Activated naive CD8-positive, alpha-beta T cell treated with anti-CD3 and anti-CD28 coated beads, Interleukin-2, amount 50 U/mL, for 24 hours (primary cell): Measurements from ENCODE around the gene MLXIPL.
A peak's percentile ranks its signal among the peaks of the same experiment; 100 is the strongest.
"Not testable (repeated sequence)": the region's sequence is repeated elsewhere in the genome, so short reads cannot be mapped to it uniquely, and the experiment has no call there.

Experiments used
- ATAC-seq: fragments of 150-1000 bp; cut with Tn5 transposase; one replicate; pipeline ENCODE4 v1.10.0; 2021
- DNase-seq: peaks from one replicate; pipeline ENCODE4 v3.0.0; 2021
- H3K27ac Mint-ChIP-seq: one replicate; pipeline ENCODE4 v1.8.0; 2021; ENCODE audit warnings: mild to moderate bottlenecking, mixed read lengths
- H3K27me3 Mint-ChIP-seq: one replicate; pipeline ENCODE4 v1.8.0; 2021; ENCODE audit warnings: mixed read lengths
- H3K36me3 Mint-ChIP-seq: one replicate; pipeline ENCODE4 v1.8.0; 2021; ENCODE audit warnings: low read depth, mixed read lengths
- H3K4me1 Mint-ChIP-seq: one replicate; pipeline ENCODE4 v1.8.0; 2021; ENCODE audit warnings: mixed read lengths
- H3K4me3 Mint-ChIP-seq: one replicate; pipeline ENCODE4 v1.8.0; 2021; ENCODE audit warnings: mild to moderate bottlenecking, moderate library complexity, mixed read lengths
- H3K9me3 Mint-ChIP-seq: one replicate; pipeline ENCODE4 v1.8.0; 2021; ENCODE audit warnings: mixed read lengths

Gene MLXIPL

GRCh38 chr7:73623798-73624668, at the start of gene MLXIPL:
MLXIPL (minus strand) TSS chr7:73624522; CDS start chr7:73624492, 30 bp downstream.
- DNase-seq (peak; percentile 63), ATAC-seq (peak; percentile 60)
- H3K4me1 Mint-ChIP-seq = peaks cover 6% of the 10 kb centered on the region
- H3K9me3 Mint-ChIP-seq = no peaks in the 10 kb centered on the region
- no peak within 1 kb of the TSS for H3K4me3 Mint-ChIP-seq
- no peak within 1 kb of the TSS for H3K27ac Mint-ChIP-seq
- H3K27me3 Mint-ChIP-seq = peaks cover 58% of the 10 kb centered on the region
- H3K36me3 Mint-ChIP-seq = no peaks in the 10 kb centered on the region

- H3K27me3 Mint-ChIP-seq = peaks cover 11% of the 10 kb centered on the region
- H3K27ac Mint-ChIP-seq = no peak overlapping the region
- no peaks in the 10 kb centered on the region for H3K9me3 Mint-ChIP-seq
- DNase-seq = no peak
- H3K4me3 Mint-ChIP-seq = no peak overlapping the region
- H3K36me3 Mint-ChIP-seq = peaks cover 1% of the 10 kb centered on the region
- no peak for ATAC-seq
- peaks cover 6% of the 10 kb centered on the region for H3K4me1 Mint-ChIP-seq
Observed at GRCh38 chr7:73671857-73672445, 47.6 kb upstream of the MLXIPL start.

DNA sequence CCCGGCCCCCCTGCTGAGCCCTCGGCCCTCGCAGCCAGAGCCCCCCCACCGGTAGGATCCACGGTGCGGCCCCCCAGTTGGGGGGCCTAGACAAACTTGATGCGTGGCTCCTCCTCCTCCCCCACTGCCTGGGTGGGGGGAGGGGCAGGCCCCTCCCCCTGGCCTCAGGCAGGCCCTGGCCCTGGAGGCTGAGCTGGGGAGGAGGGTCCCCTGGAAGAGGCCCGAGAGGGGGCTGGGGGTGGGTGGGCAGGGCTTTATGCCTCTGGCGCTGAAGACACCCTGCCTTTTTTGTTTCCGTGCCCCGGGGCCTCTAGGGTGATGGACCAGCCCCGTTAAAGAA, 47.0 kb upstream of the MLXIPL start:
- H3K4me1 Mint-ChIP-seq = peaks cover 6% of the 10 kb centered on the region
- H3K27me3 Mint-ChIP-seq = peaks cover 13% of the 10 kb centered on the region
- no peak overlapping the region for H3K4me3 Mint-ChIP-seq
- no peaks in the 10 kb centered on the region for H3K9me3 Mint-ChIP-seq
- H3K36me3 Mint-ChIP-seq = peaks cover 1% of the 10 kb centered on the region
- H3K27ac Mint-ChIP-seq = no peak overlapping the region
- DNase-seq (no peak), ATAC-seq (no peak)

- Mint-ChIP-seq H3K27me3 (peaks cover 25% of the 10 kb centered on the region), H3K9me3 (no peaks in the 10 kb centered on the region), H3K27ac (no peak overlapping the region), H3K36me3 (no peaks in the 10 kb centered on the region), H3K4me1 (peaks cover 7% of the 10 kb centered on the region), H3K4me3 (no peak overlapping the region)
- DNase-seq (no peak), ATAC-seq (no peak)
Observed at GRCh38 chr7:73669858-73670385, 45.6 kb upstream of the MLXIPL start.

DNA sequence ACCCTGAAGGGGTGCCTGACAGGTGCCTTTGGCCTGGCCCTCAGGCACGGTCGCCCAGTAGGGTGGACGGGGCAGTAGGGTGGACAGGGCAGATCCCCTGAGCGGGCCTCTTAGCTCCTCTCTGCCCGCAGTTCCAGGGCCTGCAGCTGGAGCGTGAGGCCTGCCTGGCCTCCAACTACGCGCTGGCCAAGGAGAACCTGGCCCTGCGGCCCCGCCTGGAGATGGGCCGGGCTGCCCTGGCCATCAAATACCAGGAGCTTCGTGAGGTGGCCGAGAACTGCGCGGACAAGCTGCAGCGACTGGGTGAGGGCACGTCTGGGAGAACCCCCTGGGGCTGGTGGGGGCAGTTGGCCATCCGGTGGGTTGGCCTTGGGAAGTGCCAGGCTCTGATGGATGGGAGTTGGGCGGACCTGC, 45.0 kb upstream of the MLXIPL start:
- no peaks in the 10 kb centered on the region for H3K36me3 Mint-ChIP-seq
- H3K4me3 Mint-ChIP-seq = no peak overlapping the region
- peaks cover 7% of the 10 kb centered on the region for H3K4me1 Mint-ChIP-seq
- ATAC-seq (no peak), DNase-seq (no peak)
- H3K9me3 Mint-ChIP-seq = no peaks in the 10 kb centered on the region
- peaks cover 30% of the 10 kb centered on the region for H3K27me3 Mint-ChIP-seq
- H3K27ac Mint-ChIP-seq = no peak overlapping the region

DNA sequence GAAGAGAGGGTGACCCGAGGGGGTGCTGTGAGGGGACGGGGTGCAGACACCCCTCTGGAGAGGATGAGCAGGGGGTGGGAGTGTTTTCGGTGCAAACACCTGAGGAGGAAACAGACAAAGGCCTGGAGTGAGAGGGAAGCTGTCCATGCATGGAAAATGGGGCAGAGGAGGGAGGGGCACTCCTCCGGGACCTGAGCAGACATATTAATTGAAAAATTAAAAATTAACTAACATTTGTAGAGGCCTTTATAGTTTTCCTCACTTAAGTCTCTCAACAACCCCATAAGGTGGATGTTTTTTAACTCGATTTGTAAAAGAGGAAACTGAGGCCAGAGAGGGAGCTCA, 44.5 kb upstream of the MLXIPL start:
- Mint-ChIP-seq H3K27me3 (peaks cover 34% of the 10 kb centered on the region), H3K4me1 (peaks cover 7% of the 10 kb centered on the region), H3K9me3 (no peaks in the 10 kb centered on the region), H3K27ac (no peak overlapping the region), H3K4me3 (no peak overlapping the region), H3K36me3 (no peaks in the 10 kb centered on the region)
- no peak for DNase-seq
- ATAC-seq = no peak

- Mint-ChIP-seq H3K27me3 (peaks cover 38% of the 10 kb centered on the region), H3K4me3 (peak overlapping the region; percentile 27)
Observed at GRCh38 chr7:73668103-73668885, 44.0 kb upstream of the MLXIPL start.

GRCh38 chr7:73667344-73668102, 43.2 kb upstream of the MLXIPL start, which contains the start of gene VPS37D:
VPS37D (plus strand) TSS chr7:73667831; CDS start chr7:73667959, 128 bp downstream.
- H3K27ac Mint-ChIP-seq = no peak within 1 kb of the TSS
- peak; percentile 95 for DNase-seq
- H3K27me3 Mint-ChIP-seq = peaks cover 46% of the 10 kb centered on the region
- peaks cover 6% of the 10 kb centered on the region for H3K9me3 Mint-ChIP-seq
- peaks cover 5% of the 10 kb centered on the region for H3K36me3 Mint-ChIP-seq
- ATAC-seq = peak; percentile 91
- H3K4me3 Mint-ChIP-seq = peak within 1 kb of the TSS; percentile 65
- peaks cover 7% of the 10 kb centered on the region for H3K4me1 Mint-ChIP-seq

More at GRCh38 chr7:73668103-73668885, 44.0 kb upstream of the MLXIPL start:
- no peak for DNase-seq
- Mint-ChIP-seq H3K36me3 (peaks cover under 1% of the 10 kb centered on the region), H3K27ac (no peak overlapping the region), H3K4me1 (peaks cover 7% of the 10 kb centered on the region), H3K9me3 (peaks cover 1% of the 10 kb centered on the region)
- ATAC-seq = no peak

DNA sequence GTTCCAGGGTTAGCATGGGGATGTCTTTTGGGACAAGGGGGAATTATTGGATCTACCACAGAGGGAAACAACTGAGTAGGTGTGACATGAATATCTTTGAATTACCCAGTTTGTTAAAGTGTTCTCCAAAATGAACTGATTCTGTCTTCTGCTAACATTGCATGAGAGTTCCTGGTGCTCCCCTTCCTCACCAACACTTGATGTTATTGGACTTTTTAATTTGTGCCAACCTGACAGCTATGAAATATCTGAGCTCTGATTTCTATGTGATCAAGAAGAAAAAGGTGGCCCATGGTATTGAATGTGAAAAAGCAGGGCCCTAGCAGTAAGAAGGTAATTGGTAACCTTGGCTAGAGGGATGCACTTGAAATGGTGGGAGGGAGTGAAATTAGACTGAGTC, 38.7 kb upstream of the MLXIPL start:
- ATAC-seq (no peak), DNase-seq (no peak)
- H3K4me1 Mint-ChIP-seq = peaks cover 2% of the 10 kb centered on the region
- H3K4me3 Mint-ChIP-seq = no peak overlapping the region
- peaks cover 50% of the 10 kb centered on the region for H3K27me3 Mint-ChIP-seq
- H3K36me3 Mint-ChIP-seq = peaks cover 5% of the 10 kb centered on the region
- H3K9me3 Mint-ChIP-seq = peaks cover 6% of the 10 kb centered on the region
- no peak overlapping the region for H3K27ac Mint-ChIP-seq

- ATAC-seq, DNase-seq, H3K36me3 Mint-ChIP-seq, H3K27ac Mint-ChIP-seq, H3K4me3 Mint-ChIP-seq, H3K9me3 Mint-ChIP-seq, H3K4me1 Mint-ChIP-seq: not testable (repeated sequence)
- peaks cover 44% of the 10 kb centered on the region for H3K27me3 Mint-ChIP-seq
Observed at GRCh38 chr7:73660594-73660993, 36.3 kb upstream of the MLXIPL start.

- Mint-ChIP-seq H3K4me3 (no peak overlapping the region), H3K9me3 (peaks cover 6% of the 10 kb centered on the region), H3K4me1 (no peaks in the 10 kb centered on the region), H3K27ac (no peak overlapping the region), H3K36me3 (peaks cover 5% of the 10 kb centered on the region), H3K27me3 (peaks cover 41% of the 10 kb centered on the region)
- no peak for ATAC-seq
- DNase-seq = no peak
Observed at GRCh38 chr7:73659983-73660382, 35.7 kb upstream of the MLXIPL start.

DNA sequence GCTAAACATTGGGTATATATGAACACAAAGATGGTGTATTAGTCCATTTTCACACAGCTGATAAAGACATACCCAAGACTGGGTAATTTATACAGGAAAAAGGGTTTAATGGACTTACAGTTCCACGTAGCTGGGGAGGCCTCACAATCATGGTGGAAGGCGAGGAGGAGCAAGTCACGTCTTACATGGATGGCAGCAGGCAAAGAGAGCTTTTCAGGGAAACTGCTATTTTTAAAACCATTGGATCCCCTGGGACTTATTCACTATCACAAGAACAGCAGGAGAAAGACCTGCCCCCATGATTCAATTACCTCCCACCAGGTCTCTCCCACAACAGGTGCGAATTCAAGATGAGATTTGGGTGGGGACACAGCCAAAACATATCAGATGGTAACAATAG, 31.0 kb upstream of the MLXIPL start:
- H3K4me1 Mint-ChIP-seq, H3K36me3 Mint-ChIP-seq, H3K27ac Mint-ChIP-seq, H3K9me3 Mint-ChIP-seq, H3K4me3 Mint-ChIP-seq, DNase-seq, ATAC-seq: not testable (repeated sequence)
- H3K27me3 Mint-ChIP-seq = peaks cover 35% of the 10 kb centered on the region

- Mint-ChIP-seq H3K27ac (no peak overlapping the region), H3K4me1 (peaks cover 12% of the 10 kb centered on the region), H3K36me3 (no peaks in the 10 kb centered on the region), H3K4me3 (no peak overlapping the region), H3K9me3 (no peaks in the 10 kb centered on the region), H3K27me3 (peaks cover 43% of the 10 kb centered on the region)
- DNase-seq = no peak
- ATAC-seq = no peak
Observed at GRCh38 chr7:73652541-73652949, 28.2 kb upstream of the MLXIPL start.

DNA sequence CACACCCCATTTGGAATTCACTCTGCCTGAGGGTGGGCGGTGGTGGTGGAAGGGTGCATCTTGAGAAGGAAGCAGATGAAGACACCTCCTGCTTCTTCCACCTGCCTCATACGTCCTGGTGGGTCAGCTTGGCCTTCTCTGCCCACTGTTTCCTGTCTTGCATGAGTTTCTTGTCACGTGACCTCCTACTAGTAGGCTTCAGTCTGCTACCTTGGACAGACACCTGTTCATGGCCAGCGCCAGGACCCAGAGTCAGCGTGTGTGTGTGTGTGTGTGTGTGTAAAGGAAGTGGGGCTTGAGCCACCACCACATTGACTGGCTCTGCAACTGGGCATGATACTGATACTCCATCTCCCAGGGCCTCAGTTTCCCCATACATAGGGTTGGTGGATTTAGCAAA, 26.2 kb upstream of the MLXIPL start:
- DNase-seq (no peak), ATAC-seq (no peak)
- Mint-ChIP-seq H3K4me3 (no peak overlapping the region), H3K9me3 (no peaks in the 10 kb centered on the region), H3K36me3 (no peaks in the 10 kb centered on the region), H3K27me3 (peaks cover 58% of the 10 kb centered on the region), H3K4me1 (peaks cover 12% of the 10 kb centered on the region), H3K27ac (no peak overlapping the region)
